Hematopoietic multipotent progenitor cell treated with erythropoietin and hydrocortisone succinate and interleukin-3 and kit ligand, for 8 days (in vitro differentiated cells): ENCODE data around the gene TIAL1.

ENCODE experiments used
- DNase-seq: peaks from one replicate; pipeline ENCODE4 v3.0.0-alpha.2; 2015

The TIAL1 gene

GRCh38 chr10:119526621-119527592 is 69.9 kb downstream of the TIAL1 start:
- no peak for DNase-seq

- DNase-seq = no peak
These were observed 70.6 kb downstream of the TIAL1 start for GRCh38 chr10:119526149-119526548.

GRCh38 chr10:119525116-119525515 is 71.6 kb downstream of the TIAL1 start:
- DNase-seq = no peak

- no peak for DNase-seq
These were observed 72.1 kb downstream of the TIAL1 start for GRCh38 chr10:119524720-119525070.

- no peak for DNase-seq
These were observed 72.7 kb downstream of the TIAL1 start for GRCh38 chr10:119523895-119524719.
